ENCODE data around the gene CCDC127. TPM values are rescaled to one million over a fixed set of nuclear protein-coding genes. Genes with fewer than 3 reads are reported as not detected.

Gene CCDC127
- total RNA-seq, 1 experiment from 2014 or later = 10.5 TPM

DNA sequence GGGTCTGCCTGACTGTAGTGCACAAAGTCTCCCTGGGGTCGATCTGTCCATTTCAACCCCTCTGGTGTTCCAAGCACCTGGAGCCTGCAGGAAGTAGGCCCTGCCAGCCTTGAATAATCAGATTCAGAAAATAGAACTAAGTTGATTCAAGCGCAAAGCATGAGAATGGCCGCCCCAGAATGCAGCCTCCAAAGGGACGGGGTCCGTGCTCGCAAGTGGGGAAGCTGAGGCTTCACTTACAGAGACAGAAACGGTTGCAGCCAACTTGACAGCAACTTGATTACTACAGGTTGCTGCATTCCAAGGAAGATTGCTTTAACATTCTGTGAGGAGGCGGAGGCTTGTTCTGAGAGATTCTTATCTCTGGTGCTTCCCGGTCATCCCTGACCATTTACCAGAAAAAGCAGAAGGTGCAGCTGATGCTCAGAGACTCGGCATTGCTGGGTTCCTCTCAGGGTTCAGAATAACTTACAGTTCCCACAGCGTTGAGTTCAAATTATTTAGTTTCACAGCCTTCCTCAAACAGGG lies 41.6 kb downstream of the CCDC127 start:
- Histone ChIP-seq H3K27me3 (replicated peaks; ENCODE audit: control insufficient read depth, insufficient read depth, low read length) (no peaks in the 10 kb centered on the region), H3K4me3 (ENCODE audit: low read depth, low read length) (no peak overlapping the region), H3K9me3 (no peaks in the 10 kb centered on the region), H3K4me1 (peaks cover 6% of the 10 kb centered on the region; the same call in 1 of the 2 replicates), H3K36me3 (ENCODE audit: control insufficient read depth, insufficient read depth, low read length) (no peaks in the 10 kb centered on the region)
- TF ChIP-seq, protein P1, sequence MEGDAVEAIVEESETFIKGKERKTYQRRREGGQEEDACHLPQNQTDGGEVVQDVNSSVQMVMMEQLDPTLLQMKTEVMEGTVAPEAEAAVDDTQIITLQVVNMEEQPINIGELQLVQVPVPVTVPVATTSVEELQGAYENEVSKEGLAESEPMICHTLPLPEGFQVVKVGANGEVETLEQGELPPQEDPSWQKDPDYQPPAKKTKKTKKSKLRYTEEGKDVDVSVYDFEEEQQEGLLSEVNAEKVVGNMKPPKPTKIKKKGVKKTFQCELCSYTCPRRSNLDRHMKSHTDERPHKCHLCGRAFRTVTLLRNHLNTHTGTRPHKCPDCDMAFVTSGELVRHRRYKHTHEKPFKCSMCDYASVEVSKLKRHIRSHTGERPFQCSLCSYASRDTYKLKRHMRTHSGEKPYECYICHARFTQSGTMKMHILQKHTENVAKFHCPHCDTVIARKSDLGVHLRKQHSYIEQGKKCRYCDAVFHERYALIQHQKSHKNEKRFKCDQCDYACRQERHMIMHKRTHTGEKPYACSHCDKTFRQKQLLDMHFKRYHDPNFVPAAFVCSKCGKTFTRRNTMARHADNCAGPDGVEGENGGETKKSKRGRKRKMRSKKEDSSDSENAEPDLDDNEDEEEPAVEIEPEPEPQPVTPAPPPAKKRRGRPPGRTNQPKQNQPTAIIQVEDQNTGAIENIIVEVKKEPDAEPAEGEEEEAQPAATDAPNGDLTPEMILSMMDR (IDR thresholded peaks at IDR 0.05; ENCODE audit: insufficient read depth in 1 of 2, low read depth in 1 of 2, low read length in 1 of 2, severe bottlenecking in 1 of 2, unreplicated experiment in 1 of 2) = no peak
- Mint-ChIP-seq H3K4me1 (ENCODE audit: low read depth, unreplicated experiment) (peaks cover 12% of the 10 kb centered on the region), H3K9me3 (ENCODE audit: unreplicated experiment) (no peaks in the 10 kb centered on the region), H3K36me3 (ENCODE audit: insufficient read depth, unreplicated experiment) (peaks cover 6% of the 10 kb centered on the region), H3K27me3 (ENCODE audit: insufficient read depth, unreplicated experiment) (peaks cover 4% of the 10 kb centered on the region), H3K4me3 (ENCODE audit: unreplicated experiment) (no peak overlapping the region), H3K27ac (ENCODE audit: unreplicated experiment) (no peak overlapping the region)
- ChIA-PET POLR2A (no interaction called here), CTCF (interaction anchor here (0.7 kb wide), 1 partner anchor 24 kb away, joined by 4 read pairs; no protein-coding TSS in a partner anchor)
- intact Hi-C loops (cut with micrococcal nuclease; ENCODE audit: unreplicated experiment) = no loop called here
- BruUV-seq (replicated peaks) = no TSS peak
- DNase-seq = peak in 1 of 2 experiments; percentile 34

DNA sequence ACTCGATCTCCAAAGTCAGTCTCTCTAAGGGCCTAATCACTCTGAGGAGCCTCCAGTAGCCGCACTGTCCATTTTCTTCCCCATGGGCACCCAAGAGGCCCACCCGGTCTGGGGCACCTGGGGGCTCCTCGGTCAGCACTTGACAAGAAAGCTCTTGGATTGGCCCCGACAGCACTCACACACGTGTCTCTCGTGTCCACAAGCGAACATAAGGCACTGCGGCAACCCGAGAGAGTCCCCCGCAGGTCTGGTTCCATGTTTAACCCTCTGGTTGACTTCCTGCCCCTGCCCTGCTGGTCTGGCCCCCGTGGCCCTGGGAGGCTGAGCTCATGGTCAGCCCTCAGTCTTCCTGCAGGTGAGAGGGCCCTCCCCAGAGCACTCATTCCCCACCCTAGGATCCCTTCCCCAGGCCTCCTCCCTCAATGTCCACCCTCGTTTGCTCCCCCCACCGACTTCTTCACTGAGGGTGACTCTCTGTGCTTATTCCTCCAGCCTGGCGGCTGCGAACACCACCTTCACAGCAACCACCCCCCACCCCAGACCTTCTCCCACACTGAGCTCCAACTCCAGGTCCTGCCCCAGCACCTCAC lies 43.0 kb downstream of the CCDC127 start:
- Mint-ChIP-seq H3K27me3 (ENCODE audit: insufficient read depth, unreplicated experiment) (peaks cover 4% of the 10 kb centered on the region), H3K4me1 (ENCODE audit: low read depth, unreplicated experiment) (peaks cover 12% of the 10 kb centered on the region), H3K4me3 (ENCODE audit: unreplicated experiment) (no peak overlapping the region), H3K9me3 (ENCODE audit: unreplicated experiment) (no peaks in the 10 kb centered on the region), H3K27ac (ENCODE audit: unreplicated experiment) (no peak overlapping the region), H3K36me3 (ENCODE audit: insufficient read depth, unreplicated experiment) (peaks cover 6% of the 10 kb centered on the region)
- H3K27me3 ChIP-seq (replicated peaks; ENCODE audit: control insufficient read depth, insufficient read depth, low read length) = no peaks in the 10 kb centered on the region
- no peak for DNase-seq
- H3K4me1 ChIP-seq = peaks cover 6% of the 10 kb centered on the region; the same call in 1 of the 2 replicates
- H3K36me3 ChIP-seq (ENCODE audit: control insufficient read depth, insufficient read depth, low read length) = no peaks in the 10 kb centered on the region
- intact Hi-C loops (cut with micrococcal nuclease; ENCODE audit: unreplicated experiment) = no loop called here
- TF ChIP-seq, protein P1 (IDR thresholded peaks at IDR 0.05; ENCODE audit: insufficient read depth in 1 of 2, low read depth in 1 of 2, low read length in 1 of 2, severe bottlenecking in 1 of 2, unreplicated experiment in 1 of 2) = no peak
- CTCF ChIA-PET = no interaction called here
- POLR2A ChIA-PET = no interaction called here
- no peak overlapping the region for H3K4me3 ChIP-seq (ENCODE audit: low read depth, low read length)
- no TSS peak for BruUV-seq (replicated peaks)
- H3K9me3 ChIP-seq = no peaks in the 10 kb centered on the region

DNA sequence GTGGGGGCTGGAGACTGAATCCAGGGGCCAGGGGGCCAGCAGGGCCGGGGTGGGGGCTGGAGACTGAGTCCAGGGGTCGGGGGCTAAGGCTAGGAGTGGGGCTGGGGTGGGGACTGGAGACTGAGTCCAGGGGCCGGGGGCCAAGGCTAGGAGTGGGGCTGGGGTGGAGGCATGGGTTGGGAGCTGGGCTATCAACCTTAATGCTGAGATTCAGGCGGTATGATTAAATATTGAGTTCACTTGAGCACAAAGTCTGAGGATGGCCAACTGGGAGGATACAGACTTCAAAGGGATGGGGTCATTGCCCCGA lies 43.7 kb downstream of the CCDC127 start:
- no TSS peak for BruUV-seq (replicated peaks)
- no peaks in the 10 kb centered on the region for H3K36me3 ChIP-seq (ENCODE audit: control insufficient read depth, insufficient read depth, low read length)
- H3K4me3 ChIP-seq (ENCODE audit: low read depth, low read length) = no peak overlapping the region
- H3K27ac Mint-ChIP-seq (ENCODE audit: unreplicated experiment) = no peak overlapping the region
- no peak overlapping the region for H3K4me3 Mint-ChIP-seq (ENCODE audit: unreplicated experiment)
- CTCF ChIA-PET = no interaction called here
- H3K9me3 Mint-ChIP-seq (ENCODE audit: unreplicated experiment) = no peaks in the 10 kb centered on the region
- DNase-seq = no peak
- intact Hi-C loops (cut with micrococcal nuclease; ENCODE audit: unreplicated experiment) = no loop called here
- no peaks in the 10 kb centered on the region for H3K27me3 Mint-ChIP-seq (ENCODE audit: insufficient read depth, unreplicated experiment)
- peaks cover 6% of the 10 kb centered on the region for H3K36me3 Mint-ChIP-seq (ENCODE audit: insufficient read depth, unreplicated experiment)
- POLR2A ChIA-PET = no interaction called here
- peaks cover 6% of the 10 kb centered on the region; the same call in 1 of the 2 replicates for H3K4me1 ChIP-seq
- H3K27me3 ChIP-seq (replicated peaks; ENCODE audit: control insufficient read depth, insufficient read depth, low read length) = no peaks in the 10 kb centered on the region
- TF ChIP-seq, protein P1 (IDR thresholded peaks at IDR 0.05; ENCODE audit: insufficient read depth in 1 of 2, low read depth in 1 of 2, low read length in 1 of 2, severe bottlenecking in 1 of 2, unreplicated experiment in 1 of 2) = no peak
- H3K9me3 ChIP-seq = no peaks in the 10 kb centered on the region
- peaks cover 12% of the 10 kb centered on the region for H3K4me1 Mint-ChIP-seq (ENCODE audit: low read depth, unreplicated experiment)
